Uterus (tissue), 4 donors: ENCODE data around the gene WDR74. TPM values are rescaled to one million over a fixed set of nuclear protein-coding genes. Genes with fewer than 3 reads are reported as not detected.

ENCODE experiments used
- DNase-seq, 2 donors: peaks; one replicate each; pipeline ENCODE4 v3.0.0-alpha.2; 2019 to 2020
- H3K27ac ChIP-seq, 2 donors: fragments of 200-600 bp; sonication (generic); 1 replicate in 1 of 2; 2 replicates in 1 of 2; pipeline ENCODE4 v1.5.1; 2016 to 2018
- H3K27me3 ChIP-seq, 2 donors: fragments of 200-600 bp; sonication (generic); one replicate each; pipeline ENCODE4 v1.5.1; 2018 to 2019; ENCODE audit warnings: control low read depth in 1 of 2
- H3K36me3 ChIP-seq, 2 donors: fragments of 200-600 bp; sonication (generic); one replicate each; pipeline ENCODE4 v1.5.1; 2019; ENCODE audit warnings: control low read depth in 1 of 2
- H3K4me1 ChIP-seq, 2 donors: fragments of 200-600 bp; sonication (generic); one replicate each; pipeline ENCODE4 v1.5.1; 2018 to 2019; ENCODE audit warnings: control low read depth in 1 of 2
- H3K4me3 ChIP-seq, 2 donors: fragments of 200-600 bp; sonication (generic); 1 replicate in 1 of 2; 2 replicates in 1 of 2; pipeline ENCODE4 v1.5.1; 2018 to 2019; ENCODE audit warnings: mild to moderate bottlenecking in 1 of 2
- H3K9me3 ChIP-seq, 2 donors: fragments of 200-600 bp; sonication (generic); one replicate each; pipeline ENCODE4 v1.5.1; 2019; ENCODE audit warnings: control low read depth in 1 of 2
- POLR2A ChIP-seq, 2 donors: fragments of 450-650 bp; IDR thresholded peaks; one replicate each; pipeline ENCODE4 v1.6.1; 2016; ENCODE audit warnings: antibody characterized with exemption in 2 of 2, mild to moderate bottlenecking in 1 of 2, moderate library complexity in 1 of 2
- intact Hi-C: fragments of 100-400 bp; cut with DNase I; formaldehyde crosslinking; loops from one replicate; pipeline ENCODE4 v1.15.1; 2023; ENCODE audit warnings: low total_unique reads
- total RNA-seq, 4 donors: library from RNA; depleted of rRNA in 3 of 4; stranded (reverse); fragments of >200 nt in 3 of 4; gene quantifications; one replicate each; pipeline versions ENCODE4 v1.1.0 to v1.2.4, GENCODE V29; 2014 to 2023
- TF ChIP-seq, protein P1 (sequence below), 4 experiments: fragments of 200-600 bp in 2 of 4; fragments of 450-650 bp in 2 of 4; sonication (generic) in 2 of 4; IDR thresholded peaks; one replicate each; pipeline ENCODE4 v1.5.1; 2016 to 2019; ENCODE audit warnings: antibody characterized with exemption in 4 of 4, mild to moderate bottlenecking in 2 of 4, moderate library complexity in 1 of 4
- donor health status: DM: yes; HTN: yes; CAD: no.

WDR74 gene
- total RNA-seq, 4 donors from 2014 or later, result 10.0 to 66.0 (median 35.0) TPM

DNA sequence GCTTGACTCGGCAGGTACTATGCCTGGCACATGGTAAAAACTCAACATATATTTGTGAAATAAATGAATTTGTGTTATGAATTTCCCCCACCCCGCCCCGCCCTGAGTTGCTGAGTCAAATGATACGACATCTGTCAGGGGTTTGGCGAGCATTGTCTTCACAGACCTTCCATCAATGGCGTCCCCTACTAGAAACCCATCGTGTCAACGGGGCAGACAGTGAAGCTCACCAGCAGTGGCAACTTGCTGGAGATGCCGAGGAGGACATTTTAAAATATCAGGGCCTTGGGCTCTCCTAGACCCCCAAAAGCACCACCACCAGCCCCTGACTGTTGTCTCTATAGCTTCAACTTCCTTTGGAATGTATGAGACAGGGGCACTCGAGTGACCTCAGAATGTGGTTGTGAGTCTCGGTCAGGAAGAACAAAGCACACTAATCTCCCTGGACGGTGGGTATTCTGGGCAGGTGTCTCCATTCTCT, 33.4 kb downstream of the WDR74 start:
- H3K4me3 ChIP-seq, result peak overlapping the region; percentile 73 to 99
- H3K27me3 ChIP-seq, result no peaks in the 10 kb centered on the region
- no peaks in the 10 kb centered on the region for H3K36me3 ChIP-seq
- TF ChIP-seq, protein P1, sequence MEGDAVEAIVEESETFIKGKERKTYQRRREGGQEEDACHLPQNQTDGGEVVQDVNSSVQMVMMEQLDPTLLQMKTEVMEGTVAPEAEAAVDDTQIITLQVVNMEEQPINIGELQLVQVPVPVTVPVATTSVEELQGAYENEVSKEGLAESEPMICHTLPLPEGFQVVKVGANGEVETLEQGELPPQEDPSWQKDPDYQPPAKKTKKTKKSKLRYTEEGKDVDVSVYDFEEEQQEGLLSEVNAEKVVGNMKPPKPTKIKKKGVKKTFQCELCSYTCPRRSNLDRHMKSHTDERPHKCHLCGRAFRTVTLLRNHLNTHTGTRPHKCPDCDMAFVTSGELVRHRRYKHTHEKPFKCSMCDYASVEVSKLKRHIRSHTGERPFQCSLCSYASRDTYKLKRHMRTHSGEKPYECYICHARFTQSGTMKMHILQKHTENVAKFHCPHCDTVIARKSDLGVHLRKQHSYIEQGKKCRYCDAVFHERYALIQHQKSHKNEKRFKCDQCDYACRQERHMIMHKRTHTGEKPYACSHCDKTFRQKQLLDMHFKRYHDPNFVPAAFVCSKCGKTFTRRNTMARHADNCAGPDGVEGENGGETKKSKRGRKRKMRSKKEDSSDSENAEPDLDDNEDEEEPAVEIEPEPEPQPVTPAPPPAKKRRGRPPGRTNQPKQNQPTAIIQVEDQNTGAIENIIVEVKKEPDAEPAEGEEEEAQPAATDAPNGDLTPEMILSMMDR (IDR thresholded peaks at IDR 0.05), result no peak
- TF ChIP-seq POLR2A (IDR thresholded peaks at IDR 0.05), result no peak
- no peak for DNase-seq
- intact Hi-C loops, result no loop called here
- peak overlapping the region; percentile 83 to 91 for H3K27ac ChIP-seq
- H3K9me3 ChIP-seq, result no peaks in the 10 kb centered on the region
- H3K4me1 ChIP-seq, result peaks cover 0 to 4% of the 10 kb centered on the region in 2 donors

DNA sequence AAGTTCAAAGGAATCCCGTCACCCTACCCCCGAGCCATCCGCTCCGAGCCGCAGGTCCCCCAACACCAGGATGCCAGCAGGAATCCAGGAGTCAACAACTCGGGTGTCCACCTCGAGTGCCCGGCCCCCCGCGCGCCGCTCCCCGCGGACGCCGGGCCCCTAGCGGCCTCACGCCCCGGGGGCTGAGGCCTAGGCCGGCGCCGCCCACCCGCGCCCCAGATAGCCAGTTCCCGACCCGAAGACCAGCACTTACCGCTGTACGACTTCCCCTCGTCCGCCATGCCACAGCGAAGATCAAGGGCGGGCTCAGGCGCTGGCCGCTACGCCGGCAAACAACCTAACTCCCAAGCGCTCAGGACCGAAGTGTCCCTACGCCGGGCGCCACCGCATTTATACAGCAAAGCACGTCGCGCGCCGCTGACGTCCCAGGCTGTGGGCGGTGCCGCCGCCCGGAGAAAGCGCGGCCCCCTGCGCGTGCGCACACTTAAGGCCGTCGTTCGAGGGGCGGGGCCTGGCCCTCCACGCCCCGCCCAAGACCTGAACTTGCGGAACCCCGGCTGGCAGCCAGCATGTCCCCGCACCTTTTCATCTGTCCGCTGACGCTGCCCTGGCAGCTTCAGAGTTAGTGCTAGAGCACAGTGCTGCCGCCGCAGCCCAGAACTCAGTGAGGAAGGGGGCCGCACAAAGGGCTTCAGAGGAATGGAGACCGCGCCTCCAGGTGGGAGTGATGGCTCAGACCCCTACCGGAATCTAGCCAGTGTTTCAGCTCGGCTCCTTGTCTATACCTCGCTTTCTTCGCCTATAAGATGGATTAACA, 34.1 kb downstream of the WDR74 start, which contains the start of gene NXF1:
NXF1 (minus strand) TSS at position 365 of the 817 bp plus-strand sequence; CDS start at position 281, 84 bp downstream.
- TF ChIP-seq POLR2A (IDR thresholded peaks at IDR 0.05), result peak; percentile 100
- TF ChIP-seq, protein P1 (IDR thresholded peaks at IDR 0.05), result peak in 3 of 4 experiments; percentile 16 to 39 (median 16)
- peak within 1 kb of the TSS; percentile 83 to 91 for H3K27ac ChIP-seq
- DNase-seq, result peak; percentile 92 to 96
- peaks cover 0 to 4% of the 10 kb centered on the region in 2 donors for H3K4me1 ChIP-seq
- peak within 1 kb of the TSS; percentile 73 to 99 for H3K4me3 ChIP-seq
- no peaks in the 10 kb centered on the region for H3K36me3 ChIP-seq
- no peaks in the 10 kb centered on the region for H3K27me3 ChIP-seq
- H3K9me3 ChIP-seq, result no peaks in the 10 kb centered on the region
- intact Hi-C loops, result no loop called here

DNA sequence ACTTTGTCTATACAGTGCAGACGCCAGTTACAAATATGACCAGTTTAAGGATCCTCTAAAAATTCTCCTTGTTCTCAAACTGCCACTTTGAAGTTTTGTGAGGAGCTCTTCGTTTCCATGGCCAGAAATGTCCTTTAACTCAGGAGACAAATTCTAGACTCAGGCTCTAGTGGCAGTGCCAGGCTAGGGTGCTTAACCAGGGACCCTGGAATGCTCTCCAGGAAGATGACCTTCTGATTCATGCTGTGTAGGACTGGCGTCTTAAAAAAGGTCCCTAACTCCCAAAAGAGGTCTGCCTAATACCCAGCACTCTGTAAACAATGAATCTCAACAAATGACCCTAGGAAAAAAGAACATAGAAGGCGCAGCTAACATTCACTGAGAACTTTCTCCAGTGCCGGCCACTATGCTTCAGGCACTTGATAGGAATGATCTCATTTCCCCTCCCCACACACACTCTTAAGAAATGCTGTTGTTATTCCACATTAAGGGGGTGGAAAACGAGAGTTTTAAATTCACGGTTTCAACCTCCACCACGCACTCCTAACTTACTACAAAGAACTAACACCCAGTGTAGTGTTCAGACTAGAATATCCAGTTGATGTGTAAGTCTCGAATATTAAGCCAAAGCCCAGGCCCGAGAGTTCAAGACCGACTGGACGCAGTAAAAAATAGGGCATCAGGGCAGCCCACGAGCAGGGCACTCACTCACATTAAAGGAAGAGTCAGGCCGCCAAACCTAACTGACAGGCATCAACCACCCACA, 34.9 kb downstream of the WDR74 start:
- intact Hi-C loops, result no loop called here
- TF ChIP-seq POLR2A (IDR thresholded peaks at IDR 0.05), result no peak
- TF ChIP-seq, protein P1 (IDR thresholded peaks at IDR 0.05), result no peak
- Histone ChIP-seq H3K27ac (peak overlapping the region; percentile 77 to 91), H3K36me3 (no peaks in the 10 kb centered on the region), H3K9me3 (no peaks in the 10 kb centered on the region), H3K4me3 (peak overlapping the region; percentile 73 to 99), H3K27me3 (no peaks in the 10 kb centered on the region), H3K4me1 (peaks cover 0 to 4% of the 10 kb centered on the region in 2 donors)
- DNase-seq, result no peak

DNA sequence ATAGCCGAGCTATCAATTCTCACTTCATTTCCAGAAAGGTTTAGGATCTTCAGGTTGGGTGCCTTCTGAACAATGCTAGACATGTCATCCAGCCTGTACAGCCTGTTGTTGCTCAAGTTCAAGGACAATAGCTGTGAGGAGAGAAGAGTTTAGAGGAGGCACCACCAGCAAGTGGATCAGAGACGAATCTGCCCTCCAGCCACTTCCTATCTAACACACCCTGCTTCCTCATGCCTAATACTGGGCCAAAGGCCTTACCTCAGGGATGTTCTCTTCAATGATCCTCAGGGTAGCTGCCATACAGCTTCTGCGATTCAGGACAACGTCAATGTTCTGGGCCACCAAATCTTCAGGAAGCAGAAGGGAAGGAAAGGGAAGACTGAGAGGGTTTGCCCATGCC, 38.3 kb downstream of the WDR74 start:
- intact Hi-C loops, result no loop called here
- peaks cover 0 to 4% of the 10 kb centered on the region in 2 donors for H3K4me1 ChIP-seq
- DNase-seq, result no peak
- H3K4me3 ChIP-seq, result no peak overlapping the region
- H3K9me3 ChIP-seq, result no peaks in the 10 kb centered on the region
- no peak overlapping the region for H3K27ac ChIP-seq
- H3K36me3 ChIP-seq, result no peaks in the 10 kb centered on the region
- H3K27me3 ChIP-seq, result no peaks in the 10 kb centered on the region
- TF ChIP-seq POLR2A (IDR thresholded peaks at IDR 0.05), result no peak
- TF ChIP-seq, protein P1 (IDR thresholded peaks at IDR 0.05), result no peak
